GM19467 (cell line): ENCODE measurements around the gene CASZ1.

Experiments used
- ATAC-seq: cut with Tn5 transposase; IDR thresholded peaks from one replicate; pipeline ENCODE4 v1.9.1; 2021; ENCODE audit warnings: mild to moderate bottlenecking, moderate library complexity; ENCODE audit not compliant: unreplicated experiment

Gene CASZ1

DNA sequence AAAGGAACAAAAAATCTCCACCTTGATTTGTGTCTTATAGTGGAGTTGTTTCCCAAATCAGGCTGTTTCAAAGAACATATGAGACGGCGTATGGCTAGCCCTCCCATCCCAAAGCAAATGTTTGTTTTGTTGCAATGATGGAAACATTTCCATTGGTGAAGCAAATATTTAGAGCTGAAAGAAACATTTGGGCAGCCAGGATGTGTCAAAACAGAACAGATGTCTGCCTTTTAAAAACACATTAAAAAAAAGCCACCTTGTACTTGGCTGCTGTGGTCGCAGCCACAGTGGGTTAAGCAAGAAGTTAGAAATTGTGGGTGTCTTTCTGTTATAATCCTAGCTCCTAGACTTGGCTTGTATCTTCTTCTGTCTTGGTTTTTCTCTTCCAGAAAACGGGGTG is 205.4 kb downstream of the CASZ1 start:
- ATAC-seq, result no peak

DNA sequence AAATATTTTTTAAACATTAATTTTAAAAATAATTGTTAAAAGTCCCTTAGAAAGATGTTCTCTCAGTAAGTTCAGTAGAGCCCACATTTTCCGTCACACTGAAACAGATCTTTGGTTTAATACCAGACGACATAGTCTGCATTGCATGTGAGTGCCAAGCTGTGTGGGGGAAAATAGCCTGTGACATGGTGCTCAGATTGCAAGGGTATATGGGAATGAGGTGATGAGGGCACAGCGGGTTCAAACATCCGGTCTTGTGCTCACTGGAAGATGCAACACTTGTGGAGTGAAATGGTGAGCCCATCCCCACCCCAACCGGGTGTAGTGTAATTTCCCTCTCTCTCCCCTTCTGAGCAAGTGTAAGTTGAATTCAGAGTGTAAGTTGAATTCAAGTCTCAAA is 207.4 kb downstream of the CASZ1 start:
- no peak for ATAC-seq

DNA sequence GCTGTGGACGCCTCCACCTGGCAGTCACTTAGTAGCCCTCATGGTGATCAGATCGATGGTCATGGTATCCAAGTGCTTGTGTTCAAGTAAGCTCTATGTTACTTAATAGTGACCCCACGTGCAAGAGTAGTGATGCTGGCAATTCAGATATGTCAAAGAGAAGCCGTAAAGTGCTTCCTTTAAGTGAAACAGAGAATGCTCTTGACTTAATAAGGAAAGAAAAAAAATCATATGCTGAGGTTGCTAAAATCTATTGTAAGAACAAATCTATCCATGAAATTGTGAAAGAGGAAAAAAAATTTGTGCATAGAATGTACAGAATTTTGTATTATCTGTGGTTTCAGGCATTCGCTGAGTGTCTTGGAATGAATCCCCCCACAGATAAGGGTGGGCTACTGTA is 207.8 kb downstream of the CASZ1 start:
- ATAC-seq, result no peak
